HG03460 (cell line): Measurements from ENCODE around the gene IFIT1.
"Not testable (repeated sequence)": the region's sequence is repeated elsewhere in the genome, so short reads cannot be mapped to it uniquely, and the experiment has no call there.

Experiments
- ATAC-seq: cut with Tn5 transposase; IDR thresholded peaks from one replicate; pipeline ENCODE4 v1.9.1; 2021; ENCODE audit not compliant: unreplicated experiment

IFIT1 gene

DNA sequence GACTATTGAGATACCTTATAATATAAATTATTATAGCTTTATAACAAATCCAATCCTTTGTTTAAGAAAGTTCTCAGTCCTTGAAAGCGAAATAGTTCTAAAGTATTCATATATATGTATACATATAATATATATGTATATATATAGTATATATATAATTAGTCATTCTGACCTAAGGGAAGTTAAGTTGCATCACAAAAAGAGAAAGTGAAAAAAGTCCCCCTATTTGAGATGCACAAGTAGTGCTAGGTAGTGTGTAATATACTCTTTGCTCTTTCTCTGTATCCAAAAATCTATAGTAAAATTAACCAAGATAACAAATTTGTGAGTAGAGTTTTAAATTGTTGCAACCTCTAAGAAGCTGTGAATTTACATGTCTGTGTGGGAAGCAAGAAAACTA, 27.9 kb upstream of the IFIT1 start:
- ATAC-seq = no peak

DNA sequence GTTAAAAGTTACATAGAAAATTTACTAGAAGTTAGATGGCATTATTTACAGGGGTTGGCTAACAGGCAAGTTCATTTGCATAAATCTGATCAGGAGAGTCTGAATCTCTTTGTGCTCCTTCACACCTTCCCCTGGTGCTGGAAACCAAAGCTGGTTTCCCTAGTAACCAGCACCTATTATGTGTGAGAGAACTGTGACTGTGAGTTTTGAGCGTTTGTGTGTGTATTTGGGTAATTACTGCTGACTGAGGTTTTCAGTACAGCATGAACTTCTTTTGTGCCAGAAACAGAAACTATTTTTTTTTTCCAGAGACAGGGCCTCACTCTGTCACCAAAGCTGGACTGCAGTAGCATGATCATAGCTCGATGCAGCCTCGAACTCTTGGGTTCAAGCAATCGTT, 24.9 kb upstream of the IFIT1 start:
- peak; percentile 50 for ATAC-seq

DNA sequence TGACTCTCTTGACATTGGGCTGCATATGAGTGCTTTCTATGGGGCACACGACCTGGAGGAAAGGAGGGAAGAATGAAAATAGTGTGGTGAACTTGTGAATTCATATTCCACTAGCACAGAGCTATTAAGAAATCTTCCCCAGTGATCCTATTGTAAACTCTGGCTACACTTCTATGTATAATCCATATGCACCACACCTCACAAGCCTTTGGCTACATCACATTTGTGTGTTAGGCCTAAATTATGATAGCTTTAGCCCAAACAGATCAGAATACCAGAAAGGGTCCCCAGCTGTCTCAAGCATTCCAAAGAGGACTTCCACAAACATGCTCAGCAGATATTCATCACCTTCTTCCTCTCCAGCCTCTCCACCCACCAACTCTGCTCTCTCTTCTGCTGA, 24.3 kb upstream of the IFIT1 start:
- no peak for ATAC-seq

DNA sequence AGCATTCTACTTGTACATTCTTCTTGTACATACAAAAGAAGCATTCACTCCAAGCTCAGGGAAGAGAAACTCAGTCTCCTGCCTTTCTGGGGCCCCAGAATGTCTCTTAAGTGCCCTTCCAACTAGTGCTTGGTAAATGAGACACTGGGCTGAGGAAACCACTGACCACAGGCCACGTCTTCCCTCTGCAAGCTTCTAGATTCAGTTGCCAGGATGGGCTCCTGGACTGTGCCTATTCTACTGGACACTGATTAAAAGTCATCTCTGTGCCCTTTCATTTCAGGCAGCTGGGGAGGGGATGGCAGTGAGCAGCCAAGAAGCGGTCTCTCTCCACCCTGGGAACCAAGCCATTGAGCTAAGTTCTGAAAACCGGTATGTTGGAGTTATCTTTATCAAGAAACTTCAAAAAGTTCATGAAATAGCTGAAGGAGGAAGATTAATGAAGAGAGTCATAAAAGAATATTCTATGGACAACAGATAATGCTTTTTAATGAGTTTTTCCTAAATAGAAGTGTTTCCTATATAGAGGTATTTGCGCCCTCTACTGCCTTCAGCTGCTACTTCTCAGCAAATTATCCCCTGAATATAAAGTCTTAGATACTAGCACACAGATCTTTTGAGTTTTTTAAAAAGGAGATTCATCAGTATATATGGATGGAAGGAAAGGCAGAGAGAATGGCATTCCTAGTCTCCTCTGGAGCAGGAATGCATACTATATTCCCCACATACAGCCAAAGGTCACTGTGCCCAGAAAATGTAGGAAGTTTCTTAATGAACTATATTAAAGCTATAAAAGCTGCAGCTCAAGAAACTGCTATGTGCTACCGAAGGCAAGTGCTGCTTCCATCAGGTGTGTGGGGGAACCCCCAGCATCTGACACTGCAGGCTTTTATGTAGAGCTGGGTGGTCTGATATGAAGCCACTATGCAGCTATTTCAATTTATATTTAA, 23.0 kb upstream of the IFIT1 start:
- ATAC-seq = no peak

DNA sequence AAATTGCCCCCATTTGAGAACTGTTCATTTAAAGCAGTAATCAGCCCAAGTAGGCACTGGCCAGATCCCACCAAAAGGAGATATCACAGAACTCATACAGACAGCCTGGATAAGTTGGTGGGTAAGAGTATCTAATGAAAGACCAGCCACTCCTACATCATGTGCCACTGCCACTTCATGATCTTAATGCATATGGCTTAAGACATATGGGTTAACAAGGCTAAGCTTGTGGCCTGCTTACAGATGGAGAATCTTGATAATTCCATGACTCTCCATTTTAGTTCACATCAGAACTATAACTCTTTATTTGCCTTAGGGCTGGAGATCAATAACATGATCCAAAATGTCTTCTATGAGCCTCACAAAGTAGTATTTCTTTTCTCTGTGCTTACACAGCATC, 21.3 kb upstream of the IFIT1 start:
- ATAC-seq = no peak

DNA sequence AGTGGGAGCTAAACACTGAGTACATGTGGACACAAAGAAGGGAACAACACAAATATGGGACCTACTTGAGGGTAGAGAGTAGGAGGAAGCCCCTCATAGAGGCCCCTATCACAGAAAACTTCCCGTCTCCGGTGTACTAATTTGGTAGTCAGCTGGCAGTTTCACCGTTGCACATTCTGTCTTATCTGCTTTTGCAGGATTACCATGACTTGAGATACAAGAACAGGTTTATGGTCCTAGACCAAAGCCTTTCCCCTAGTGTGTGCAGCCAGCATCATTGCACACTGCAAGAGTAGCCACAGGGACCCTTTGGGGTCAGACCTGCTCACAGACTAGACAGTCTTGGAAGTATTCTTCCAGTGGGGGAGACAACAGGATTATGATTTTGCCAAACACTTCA, 20.4 kb upstream of the IFIT1 start:
- ATAC-seq = no peak

DNA sequence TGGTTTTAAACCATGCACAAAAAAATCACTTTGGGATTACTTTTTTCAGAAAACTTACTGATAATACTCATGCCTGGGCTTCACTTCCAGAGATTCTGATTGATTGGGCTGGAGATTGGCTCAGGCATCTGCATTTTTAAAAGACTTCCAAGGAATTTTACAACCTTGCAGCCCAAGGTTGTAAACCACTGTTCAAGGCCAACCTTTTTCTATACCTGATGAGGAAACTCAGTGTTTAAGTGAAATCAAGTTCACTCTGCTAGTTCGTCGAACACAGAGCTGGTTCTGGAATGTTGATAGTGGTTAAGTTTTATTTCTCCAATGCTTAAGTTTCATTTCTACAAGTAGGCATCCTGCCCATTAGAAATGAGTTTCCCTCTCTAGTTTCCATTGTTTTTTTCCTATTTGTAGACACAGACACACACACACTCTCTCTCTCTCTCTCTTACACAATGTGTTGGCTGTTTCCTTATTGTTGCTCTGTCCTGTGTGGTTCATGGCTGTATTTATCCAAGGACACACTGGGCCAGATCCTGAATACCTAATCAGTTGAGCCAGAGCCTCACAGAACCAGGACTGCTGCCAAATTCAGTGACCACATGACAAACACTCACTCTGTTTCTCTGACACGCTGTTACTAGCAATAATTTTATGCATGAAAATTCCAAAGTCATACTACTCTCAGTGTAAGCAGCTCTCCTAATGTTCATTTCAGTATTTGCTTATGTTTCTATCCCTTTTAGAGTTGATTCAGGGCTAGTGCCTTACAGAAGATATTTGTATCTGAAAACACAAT, 18.3 kb upstream of the IFIT1 start:
- ATAC-seq = no peak

DNA sequence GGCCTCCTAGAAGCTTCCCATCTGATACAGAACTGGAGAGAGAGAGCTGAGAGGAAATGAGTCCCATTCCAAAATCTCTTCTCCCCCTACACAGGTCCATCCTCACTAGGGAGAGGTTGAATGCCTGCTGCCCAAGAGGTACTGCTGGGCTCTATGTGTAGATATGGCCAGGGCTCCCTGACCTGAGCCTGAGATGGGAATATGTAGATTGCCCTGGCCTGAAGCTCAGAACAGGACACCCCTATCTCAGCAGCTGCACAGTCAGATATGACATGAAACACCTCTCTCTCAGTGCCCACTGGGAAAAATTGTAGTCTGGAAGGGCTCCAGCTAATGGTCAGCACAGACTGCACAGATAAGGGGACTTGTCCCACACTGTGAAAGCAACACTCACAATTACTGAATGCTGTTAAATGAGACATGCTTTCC, 17.7 kb upstream of the IFIT1 start:
- ATAC-seq = no peak

DNA sequence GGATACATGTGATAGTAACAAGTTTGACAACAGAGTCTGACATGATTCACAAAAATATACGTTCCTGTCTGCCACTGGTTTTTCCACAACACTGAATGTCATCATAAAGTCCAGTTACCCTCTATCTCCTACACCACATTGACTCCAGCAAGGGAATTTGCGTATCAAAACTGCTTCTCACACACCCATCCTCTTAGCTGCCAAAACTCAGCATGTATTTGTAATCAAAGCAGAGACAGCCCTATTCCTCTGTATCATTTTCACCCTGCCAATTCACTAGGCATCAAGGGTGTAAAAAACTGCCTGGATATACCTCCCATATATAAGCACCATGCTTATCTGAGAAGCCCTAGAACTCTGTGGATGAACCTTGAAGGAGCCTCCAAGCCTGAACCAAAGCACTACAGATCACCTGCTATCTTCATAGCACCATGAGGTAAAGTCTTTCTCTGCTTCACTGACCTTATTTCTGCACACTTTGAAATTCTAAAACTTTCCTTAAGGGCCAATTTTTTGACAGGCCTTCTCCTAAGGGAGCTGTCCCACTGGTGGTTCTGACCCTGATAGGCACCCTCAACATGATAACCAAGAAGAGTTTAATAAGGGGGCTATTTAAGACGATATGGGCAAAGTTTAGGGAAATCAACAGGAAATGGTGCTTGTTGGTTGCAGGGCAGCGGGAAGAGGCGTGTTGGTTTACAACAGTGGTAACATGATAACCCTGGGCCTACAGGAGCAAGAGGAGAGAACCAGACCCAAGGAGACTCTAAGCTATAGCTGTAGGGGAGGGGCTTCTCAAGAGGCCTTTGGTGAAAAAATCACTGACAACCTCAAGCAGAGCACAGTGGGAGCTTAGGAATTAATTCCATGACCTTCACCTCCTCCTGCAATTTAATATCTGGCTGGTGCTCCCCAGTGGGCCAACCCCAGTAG, 14.5 kb upstream of the IFIT1 start, which contains the start of gene IFIT1B:
Gene IFIT1B, plus strand, starts transcription at position 352 of the 933 bp plus-strand sequence. Its CDS starts 80 bp downstream, at position 432.
- no peak for ATAC-seq

DNA sequence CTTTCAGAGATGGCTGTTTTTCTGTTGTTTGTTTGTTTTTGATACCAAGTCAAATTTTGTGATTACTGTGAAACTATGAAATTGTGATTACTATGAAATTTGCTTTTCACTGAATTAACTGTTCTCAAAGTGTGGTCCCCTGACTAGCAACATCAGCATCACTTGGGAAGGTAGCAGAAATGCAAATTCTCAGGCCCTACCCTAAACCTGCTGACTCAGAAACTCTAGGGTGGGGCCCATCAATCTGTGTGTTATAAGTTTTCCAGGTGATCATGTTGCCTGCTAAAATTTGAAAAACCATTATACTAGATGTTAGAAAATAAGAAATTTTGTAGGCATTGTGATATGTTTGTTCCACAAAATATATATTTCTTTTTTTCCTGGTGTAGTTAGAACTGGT, 13.3 kb upstream of the IFIT1 start:
- ATAC-seq = no peak

DNA sequence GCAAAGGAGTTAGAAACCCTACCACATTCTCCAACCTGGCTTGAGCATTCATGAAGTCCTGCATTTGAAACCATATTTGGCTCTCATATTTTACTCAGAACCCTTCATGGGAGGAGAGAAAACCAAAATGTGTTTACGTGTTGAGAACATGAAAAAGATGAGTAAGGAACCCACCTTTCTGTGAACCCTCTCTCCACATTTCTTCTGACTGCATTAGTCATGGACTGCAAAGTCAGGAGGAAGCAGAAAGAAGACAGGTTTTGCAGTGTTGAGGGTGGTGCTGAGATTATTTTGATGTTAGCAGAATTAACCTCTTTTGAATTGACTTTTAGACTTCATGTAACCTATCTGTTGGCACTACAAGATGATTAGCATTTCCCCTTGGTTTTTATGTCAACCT, 9.7 kb upstream of the IFIT1 start:
- ATAC-seq = no peak

DNA sequence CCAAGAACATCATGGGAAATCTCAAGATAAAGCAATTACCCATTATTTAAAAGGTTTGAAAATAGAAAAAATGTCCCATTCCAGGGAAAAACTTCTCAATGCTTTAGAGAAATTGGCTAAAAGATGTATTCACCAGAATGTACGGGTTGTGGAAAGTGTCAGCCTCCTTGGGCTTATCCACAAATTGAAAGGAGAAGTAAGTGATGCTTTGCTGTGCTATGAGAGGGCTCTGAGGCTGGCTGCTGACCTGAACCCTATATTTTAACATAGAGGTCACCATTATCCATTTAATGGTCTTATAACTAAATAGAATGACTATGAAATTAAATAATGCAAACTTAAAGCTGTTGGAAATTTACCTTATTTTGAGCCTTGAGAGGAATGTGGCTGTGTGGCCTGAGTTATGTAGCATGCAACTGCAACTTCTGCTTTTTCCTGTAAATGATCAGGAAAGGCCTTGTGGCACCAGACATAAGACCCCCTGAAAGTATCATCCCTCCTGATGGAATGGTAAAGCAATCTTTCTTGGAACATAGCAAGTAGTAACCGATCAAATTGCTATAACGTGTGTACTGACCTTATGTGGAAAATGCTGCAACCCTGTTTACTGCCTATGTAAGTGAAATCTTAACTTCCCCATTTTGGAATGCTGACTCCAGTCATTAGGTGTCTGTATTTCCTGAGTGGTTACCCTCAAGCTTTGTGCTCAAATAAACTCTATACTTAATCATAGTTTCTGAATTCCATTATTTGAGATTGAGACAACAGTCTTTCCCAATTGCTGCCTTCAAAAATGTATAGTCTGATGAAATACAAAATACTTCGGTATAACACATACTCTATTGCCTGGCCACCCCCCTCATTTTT, 7.7 kb upstream of the IFIT1 start:
- no peak for ATAC-seq

DNA sequence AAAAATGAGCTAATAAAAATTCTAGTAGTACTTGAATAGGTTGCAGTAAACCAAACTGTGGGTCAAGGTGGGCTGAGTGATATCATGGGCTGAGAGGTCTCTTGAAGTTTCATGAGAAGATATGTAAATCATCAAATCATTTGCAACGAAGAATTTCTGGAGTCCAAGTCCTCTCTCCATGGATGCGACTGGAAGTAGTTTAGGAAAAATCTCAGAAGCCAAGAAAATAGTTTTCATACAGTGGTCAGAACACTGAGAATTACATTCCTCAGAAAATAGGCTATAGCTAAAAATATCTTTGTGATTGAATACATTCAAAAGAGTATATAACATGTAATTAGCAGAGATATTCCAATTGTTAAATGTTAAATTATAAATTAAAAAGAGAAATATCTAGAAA, 3.6 kb upstream of the IFIT1 start:
- ATAC-seq = no peak

DNA sequence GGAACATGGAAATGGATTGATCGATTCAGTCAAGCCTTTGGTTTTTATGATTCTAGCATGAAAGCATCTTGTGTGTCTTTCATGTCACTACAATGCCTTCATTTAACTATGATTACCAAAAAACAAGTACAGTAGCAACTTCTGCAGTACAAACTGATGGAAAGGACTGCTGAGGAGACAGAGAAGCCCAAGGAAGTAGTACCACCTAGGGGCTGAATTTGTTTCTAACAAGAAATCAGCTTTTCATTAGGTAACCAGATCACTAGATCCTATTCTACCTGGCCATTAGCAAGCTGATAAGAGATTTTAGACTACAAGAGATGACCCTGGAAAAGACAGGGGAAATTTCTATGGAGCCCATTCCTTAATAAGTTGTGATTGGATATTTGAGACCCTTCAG, 3.2 kb upstream of the IFIT1 start:
- no peak for ATAC-seq

DNA sequence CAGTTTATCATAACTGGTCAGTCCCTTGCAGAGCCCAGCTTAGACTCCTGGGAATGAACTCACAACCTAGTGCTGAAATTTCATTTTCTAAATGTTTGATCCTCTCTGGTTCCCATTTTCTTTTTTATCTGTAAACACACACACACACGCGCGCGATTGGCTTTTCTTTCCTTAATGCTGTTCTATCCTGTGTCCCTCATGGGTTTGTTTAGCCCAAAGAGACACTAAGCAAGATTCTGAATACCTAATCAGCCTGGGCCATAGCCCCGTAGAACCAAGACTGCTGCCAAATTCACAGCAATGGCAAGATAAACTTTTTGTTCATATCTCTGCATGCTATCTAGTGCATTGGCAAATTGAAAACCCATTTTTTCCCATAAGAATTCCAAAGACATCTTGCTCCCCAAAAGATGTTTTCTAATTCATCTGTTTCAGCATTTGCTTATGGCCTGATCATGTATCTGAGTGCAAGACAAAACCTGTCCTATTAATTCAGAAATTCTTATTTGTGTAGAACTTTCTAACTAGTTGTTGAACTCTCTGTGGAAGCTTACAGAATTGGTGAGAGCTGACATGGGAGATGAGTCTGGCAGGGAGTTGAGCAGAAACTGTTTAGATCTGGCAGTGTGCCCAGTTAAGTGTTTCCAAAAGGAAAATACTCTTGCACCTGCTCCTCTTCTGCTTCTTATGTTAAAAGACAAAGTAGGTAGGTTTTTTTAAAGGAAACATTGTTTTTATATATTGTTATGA, 1.8 kb upstream of the IFIT1 start:
- no peak for ATAC-seq

DNA sequence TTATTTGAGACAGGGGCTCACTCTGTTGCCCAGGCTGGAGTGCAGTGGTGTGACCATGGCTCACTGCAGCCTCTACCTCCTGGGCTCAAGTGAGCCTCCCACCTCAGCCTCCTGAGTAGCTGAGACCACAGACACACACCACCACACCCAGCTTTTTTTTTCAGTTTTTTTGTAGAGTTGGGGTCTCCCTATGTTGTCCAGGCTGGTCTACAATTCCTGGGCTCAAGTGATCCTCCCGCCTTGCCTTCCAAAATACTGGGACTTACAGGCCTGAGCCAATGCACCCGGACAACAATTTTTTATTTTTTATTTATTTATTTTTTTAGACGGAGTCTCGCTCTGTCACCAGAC, 1.2 kb upstream of the IFIT1 start:
- not testable (repeated sequence) for ATAC-seq

DNA sequence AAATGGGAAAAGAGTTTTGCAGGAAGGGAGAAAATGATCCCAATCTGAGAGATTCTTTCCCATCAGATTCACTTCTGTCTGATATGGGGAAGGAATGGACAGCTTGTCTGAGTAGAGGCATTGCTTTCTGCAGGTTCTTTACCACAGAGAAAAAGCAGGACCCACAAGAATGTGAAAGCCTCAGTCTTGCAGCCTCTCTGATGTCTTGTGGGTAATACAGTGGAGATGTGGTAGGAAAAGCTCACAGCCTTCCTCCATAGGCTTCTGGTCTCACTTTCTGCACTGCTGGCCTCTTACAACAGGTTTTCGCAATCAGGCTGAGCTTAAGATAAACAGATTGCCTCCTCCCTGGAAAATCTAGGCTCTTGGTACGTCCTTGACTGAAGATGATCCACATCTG, 551 bp downstream of the IFIT1 start:
- ATAC-seq = peak; percentile 41

DNA sequence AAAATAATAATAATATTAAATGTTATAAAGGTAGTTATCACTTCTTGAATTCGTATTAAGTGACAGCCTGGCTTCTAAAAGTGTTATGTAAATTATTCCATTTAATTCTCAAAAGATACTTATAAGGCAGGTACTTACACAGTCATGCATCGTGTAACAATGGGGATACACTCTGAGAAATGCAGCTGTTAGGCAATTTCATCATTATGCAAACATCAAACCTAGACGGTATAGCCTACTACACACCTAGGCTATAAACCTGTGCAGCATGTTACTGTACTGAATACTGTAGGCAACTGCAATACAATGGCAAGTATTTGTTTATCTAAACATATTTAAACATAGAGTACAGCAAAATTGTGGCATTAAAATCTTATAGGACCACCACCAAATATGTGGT, 1.5 kb downstream of the IFIT1 start:
- no peak for ATAC-seq

DNA sequence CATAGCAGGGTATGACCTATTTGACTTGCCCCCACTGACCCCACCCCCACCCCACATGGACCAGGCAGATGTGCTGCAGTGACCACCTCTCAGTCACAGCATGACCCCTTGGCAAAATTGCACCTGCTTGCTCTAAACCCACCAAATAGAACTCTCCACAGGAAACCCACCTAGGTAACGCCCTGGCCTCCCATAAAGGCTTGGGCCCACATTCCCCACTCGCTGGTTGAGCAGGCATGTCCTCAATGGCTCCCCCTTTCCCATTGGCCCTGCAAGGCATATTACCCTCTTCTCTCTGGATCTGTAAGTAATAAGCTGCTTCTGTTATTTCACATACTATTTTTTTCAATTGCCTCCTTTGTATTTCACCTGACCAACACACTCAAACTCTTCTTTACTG, 2.7 kb downstream of the IFIT1 start:
- ATAC-seq = no peak
